Measurements from ENCODE around the gene P2RY11. TPM values are rescaled to one million over a fixed set of nuclear protein-coding genes. Genes with fewer than 3 reads are reported as not detected.

The P2RY11 gene, protein sequence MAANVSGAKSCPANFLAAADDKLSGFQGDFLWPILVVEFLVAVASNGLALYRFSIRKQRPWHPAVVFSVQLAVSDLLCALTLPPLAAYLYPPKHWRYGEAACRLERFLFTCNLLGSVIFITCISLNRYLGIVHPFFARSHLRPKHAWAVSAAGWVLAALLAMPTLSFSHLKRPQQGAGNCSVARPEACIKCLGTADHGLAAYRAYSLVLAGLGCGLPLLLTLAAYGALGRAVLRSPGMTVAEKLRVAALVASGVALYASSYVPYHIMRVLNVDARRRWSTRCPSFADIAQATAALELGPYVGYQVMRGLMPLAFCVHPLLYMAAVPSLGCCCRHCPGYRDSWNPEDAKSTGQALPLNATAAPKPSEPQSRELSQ
- total RNA-seq (2014; rRNA removed; shearing (Covaris generic)) = 3.6 and 6.0 TPM in 2 replicates
- polyA plus RNA-seq (2014; cell fraction: nucleus; rRNA removed) = 8.3 and 12.5 TPM in 2 replicates

- DNase-seq (ENCODE audit: extremely low read depth, low read depth) = no peak
Measured at GRCh38 chr19:10111405-10111811, at the start of gene P2RY11. Gene P2RY11 (plus strand): TSS chr19:10111693. CDS start chr19:10111722, 29 bp downstream.

DNA sequence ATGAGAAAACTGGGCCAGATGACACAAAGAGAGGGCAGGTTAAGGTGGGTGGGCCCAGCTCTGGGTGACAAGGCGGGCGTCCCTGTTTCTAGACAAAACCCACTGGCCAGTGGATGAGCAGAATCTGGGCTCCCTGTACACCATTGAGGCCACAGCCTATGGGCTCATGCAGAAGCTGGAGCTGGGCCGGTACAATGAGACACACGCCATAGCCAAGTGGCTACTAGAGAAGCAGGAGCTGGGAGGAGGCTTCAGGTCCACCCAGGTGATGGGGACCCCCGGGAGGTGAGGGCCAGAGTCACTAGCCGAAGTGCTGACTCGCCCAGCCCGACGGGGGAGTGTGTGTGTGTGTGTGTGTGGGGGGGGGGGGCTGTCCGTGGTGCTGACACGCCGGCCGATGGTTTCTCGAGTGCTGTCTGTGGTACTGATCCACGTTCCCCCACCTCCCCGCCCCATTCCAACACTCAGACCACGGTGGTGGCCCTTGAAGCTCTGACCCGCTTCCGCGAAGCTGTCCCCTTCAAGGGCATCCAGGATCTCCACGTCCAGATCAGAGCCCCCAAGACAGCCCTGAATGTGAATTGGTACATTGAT, 49.7 kb upstream of the P2RY11 start:
- no peak for DNase-seq (ENCODE audit: extremely low read depth, low read depth)

DNA sequence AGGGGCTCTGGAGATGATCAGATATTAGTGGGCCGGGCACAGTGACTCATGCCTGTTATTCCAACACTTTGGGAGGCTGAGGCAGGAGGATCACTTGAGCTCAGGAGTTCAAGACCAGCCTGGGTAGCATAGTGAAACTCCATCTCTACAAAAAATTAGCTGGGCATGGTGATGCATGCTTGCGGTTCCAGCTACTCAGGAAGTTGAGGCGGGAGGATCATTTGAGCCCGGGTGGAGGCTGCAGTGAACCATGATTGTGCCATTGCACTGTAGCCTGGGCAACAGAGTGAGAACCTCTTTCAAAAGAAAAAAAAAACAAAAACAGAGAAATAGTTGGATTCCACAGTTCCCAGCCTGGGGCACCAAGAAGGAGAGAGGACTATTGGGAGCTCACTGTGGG, 43.3 kb upstream of the P2RY11 start:
- DNase-seq (ENCODE audit: extremely low read depth, low read depth) = no peak

DNA sequence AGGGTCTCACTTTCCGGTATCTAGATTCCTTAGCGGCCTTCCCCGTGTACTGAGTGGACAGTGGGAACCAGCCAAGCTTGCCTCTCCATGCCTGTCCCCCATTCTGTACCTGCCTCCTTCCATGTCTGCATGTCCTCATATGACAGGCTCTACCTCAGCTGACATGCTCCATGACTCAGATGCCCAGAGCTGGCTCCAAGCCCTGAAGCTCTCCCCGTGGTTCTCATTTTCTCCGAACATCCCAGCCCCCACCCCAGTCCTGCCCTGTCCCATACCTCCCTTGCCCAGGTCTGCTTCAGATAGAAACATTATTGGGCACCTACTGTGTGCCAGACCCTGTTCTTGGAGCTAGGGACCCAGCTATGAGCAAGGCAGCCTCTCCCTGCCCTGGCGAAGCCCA, 42.4 kb upstream of the P2RY11 start:
- DNase-seq (ENCODE audit: extremely low read depth, low read depth) = no peak

GRCh38 chr19:10070730-10071446, 40.6 kb upstream of the P2RY11 start:
- no peak for DNase-seq (ENCODE audit: extremely low read depth, low read depth)

- DNase-seq (ENCODE audit: extremely low read depth, low read depth) = no peak
Measured at GRCh38 chr19:10074153-10074552, 37.3 kb upstream of the P2RY11 start.

GRCh38 chr19:10076535-10076934, 35.0 kb upstream of the P2RY11 start:
- DNase-seq (ENCODE audit: extremely low read depth, low read depth) = no peak

DNA sequence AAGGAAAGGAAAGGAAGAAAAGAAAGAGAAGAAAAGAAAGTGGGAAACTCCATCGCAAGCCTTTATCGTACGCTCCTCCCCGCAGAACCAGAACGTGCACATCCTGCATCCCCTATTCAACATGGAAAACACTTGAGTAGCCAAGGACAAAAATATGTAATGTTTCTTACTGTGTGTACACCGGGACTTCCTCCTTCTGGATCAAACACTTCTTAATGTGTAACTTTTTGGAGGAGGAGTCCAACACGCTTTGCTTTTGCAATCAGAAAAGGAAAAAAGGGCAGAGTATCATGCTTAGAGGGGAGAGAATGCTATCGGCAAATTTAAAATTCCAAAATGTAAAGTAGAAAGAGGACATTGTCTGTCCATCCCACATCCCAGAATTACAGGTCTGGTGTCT, 33.2 kb upstream of the P2RY11 start:
- DNase-seq (ENCODE audit: extremely low read depth, low read depth) = no peak

GRCh38 chr19:10079031-10079453, 32.5 kb upstream of the P2RY11 start:
- DNase-seq (ENCODE audit: extremely low read depth, low read depth) = no peak

DNA sequence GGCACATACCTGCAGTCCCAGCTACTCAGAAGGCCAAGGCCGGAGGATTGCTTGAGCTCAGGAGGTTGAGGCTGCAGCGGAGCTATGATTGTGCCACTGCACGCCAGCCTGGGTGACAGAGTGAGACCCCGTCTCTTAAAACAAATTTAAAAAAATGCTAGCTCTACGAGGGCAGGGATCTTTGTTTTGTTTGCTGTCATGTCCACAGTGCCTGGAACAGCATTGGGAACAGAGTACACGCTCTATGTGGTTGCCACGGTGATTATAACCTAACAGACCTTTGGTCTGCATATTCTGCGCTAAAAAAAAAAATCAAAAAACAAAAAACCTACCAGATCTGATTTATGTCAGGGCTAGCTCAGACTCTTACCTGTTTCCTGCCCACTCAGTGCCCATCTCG, 27.6 kb upstream of the P2RY11 start:
- no peak for DNase-seq (ENCODE audit: extremely low read depth, low read depth)

GRCh38 chr19:10084803-10085202, 26.7 kb upstream of the P2RY11 start:
- no peak for DNase-seq (ENCODE audit: extremely low read depth, low read depth)

DNA sequence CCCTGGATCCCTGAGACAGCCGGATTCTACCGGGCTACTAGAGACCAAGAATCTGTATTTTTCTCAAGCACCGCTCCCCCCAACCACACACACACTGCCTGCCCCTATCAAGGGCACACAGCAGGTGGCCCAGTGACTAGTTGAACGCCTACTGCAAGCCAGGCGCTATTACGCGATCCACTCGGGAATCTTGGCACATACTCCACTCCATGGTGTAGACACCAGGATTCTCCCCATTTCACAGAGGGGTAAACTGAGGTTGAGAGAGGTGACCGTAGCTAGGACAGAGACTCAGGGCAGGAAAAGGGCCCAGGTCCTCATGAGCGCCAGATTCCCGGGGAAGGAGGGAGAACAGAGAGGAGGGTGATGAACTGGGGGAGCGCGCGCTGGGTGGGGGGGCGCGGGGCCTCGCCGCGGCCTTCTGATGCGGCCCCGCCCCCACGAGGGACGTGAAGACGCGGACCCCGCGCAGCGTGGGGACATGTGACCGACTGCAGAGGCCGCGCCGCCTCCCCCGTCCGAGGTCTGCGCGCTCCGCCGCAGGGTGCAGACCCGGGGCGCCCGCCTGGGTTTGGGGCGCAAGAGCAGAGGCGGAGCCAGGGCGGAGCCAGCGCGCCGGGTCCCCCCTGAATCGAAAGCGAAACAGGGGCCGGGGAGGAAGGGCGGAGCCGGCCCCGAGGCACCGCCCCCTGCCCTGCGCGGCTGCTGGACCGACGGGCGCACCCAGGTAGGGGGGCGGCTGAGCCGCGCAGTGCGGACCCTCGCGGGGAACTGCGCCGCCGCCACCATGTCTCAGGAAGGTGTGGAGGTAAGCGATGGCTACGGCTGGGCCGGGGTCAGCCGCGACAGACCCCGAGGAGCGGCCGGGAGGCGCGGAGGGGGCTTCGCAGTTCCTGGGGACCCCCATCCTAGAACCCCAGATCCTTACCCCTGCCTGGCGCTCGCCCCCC, 25.6 kb upstream of the P2RY11 start, which contains the start of gene SHFL:
Gene SHFL (plus strand): TSS at position 677 of the 950 bp plus-strand sequence. CDS start 111 bp downstream, at position 788.
- DNase-seq (ENCODE audit: extremely low read depth, low read depth) = peak; percentile 33

GRCh38 chr19:10086591-10087192, 24.8 kb upstream of the P2RY11 start:
- no peak for DNase-seq (ENCODE audit: extremely low read depth, low read depth)

- no peak for DNase-seq (ENCODE audit: extremely low read depth, low read depth)
Measured at GRCh38 chr19:10087296-10088061, 24.0 kb upstream of the P2RY11 start.

DNA sequence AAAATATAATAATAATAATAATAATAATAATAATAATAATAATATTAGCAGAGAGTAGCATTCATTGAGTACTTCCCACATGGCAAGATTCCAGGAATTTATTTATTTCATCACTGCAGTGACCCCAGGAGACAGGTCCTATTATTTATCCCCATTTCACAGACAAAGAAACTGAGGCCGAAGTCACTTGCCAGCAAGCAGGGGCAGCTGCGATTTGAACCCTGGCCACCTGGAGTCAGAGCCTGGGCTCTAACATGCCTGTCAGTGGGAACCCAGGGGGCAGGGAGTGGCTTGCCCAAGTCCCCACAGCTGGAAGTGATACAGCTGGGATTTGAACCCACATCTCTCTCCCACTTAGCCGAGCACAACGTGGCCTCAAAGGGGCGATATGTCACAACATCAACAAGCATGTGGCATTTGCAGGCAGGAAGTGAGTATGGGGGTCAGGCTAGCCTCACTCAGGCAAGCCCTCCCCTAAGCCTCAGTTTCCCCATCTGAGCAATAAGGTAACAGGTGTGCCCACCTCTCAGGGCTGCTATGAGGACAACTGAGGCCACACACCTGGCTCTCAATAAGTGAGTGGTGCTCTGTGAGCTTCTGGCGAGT, 22.4 kb upstream of the P2RY11 start:
- DNase-seq (ENCODE audit: extremely low read depth, low read depth) = no peak

DNA sequence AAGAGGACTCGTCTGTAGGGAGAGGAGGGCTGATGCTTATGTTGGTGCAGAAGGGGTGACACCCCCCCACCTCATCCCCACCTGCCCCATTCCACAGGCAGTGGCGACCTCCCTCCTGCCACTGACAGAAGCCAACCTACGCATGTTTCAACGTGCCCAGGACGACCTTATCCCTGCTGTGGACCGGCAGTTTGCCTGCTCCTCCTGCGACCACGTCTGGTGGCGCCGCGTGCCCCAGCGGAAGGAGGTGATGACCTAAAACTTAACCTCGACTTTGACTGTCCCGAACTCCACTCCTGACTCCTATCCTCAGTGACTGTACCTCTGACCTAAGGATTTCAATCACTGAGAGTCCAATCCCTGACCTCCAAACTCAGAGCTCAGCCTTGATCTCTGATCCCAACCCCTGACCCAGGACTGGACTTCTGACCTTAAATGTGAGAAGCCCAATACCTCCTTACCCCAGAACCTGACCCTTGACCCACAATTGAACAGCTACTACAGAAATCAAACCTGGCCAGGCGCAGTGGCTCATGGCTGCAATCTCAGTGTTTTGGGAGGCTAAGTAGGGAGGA, 21.6 kb upstream of the P2RY11 start:
- no peak for DNase-seq (ENCODE audit: extremely low read depth, low read depth)

- DNase-seq (ENCODE audit: extremely low read depth, low read depth) = no peak
Measured at GRCh38 chr19:10091370-10091687, 20.2 kb upstream of the P2RY11 start.

DNA sequence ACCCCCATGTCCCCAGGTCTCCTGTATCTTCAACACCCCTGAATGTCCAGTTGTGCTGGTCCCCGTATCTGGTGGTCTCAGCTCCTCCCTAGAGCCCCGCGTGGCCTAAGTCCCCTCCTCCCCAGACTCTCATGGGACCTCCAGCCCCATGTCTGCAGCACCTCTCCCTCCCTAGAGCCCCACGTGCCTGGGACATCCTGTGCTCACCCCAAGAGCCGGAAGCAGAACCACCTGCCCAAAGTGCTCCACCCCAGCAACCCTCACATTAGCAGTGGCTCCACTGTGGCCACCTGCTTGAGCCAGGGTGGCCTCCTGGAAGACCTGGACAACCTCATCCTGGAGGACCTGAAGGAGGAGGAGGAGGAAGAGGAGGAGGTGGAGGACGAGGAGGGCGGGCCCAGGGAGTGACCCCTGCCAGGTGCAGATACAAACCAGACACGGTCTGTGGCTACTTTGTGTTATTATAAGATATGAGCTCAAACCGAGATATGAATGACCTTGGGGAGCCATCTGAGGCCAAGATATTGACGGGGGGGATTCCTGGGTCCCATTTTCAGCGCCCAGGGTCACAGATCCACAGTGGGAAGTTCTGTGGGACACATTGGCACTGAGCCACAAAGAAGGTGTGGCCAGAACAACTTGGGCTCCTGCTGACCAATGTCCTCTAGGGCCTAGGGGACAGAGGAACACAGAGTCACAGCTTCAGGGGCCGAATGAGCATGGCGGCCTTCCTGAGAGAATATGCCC, 19.4 kb upstream of the P2RY11 start:
- no peak for DNase-seq (ENCODE audit: extremely low read depth, low read depth)
